ENCODE results near the gene EPOP.

The EPOP gene

GRCh38 chr17:38674749-38675615 is at the start of gene EPOP:
Gene EPOP, minus strand, starts transcription at chr17:38674957. Its CDS starts 462 bp downstream, at chr17:38674495.
- peak; percentile 85 for DNase-seq (ENCODE audit: low spot score)

- DNase-seq (ENCODE audit: low spot score) = no peak
Observed at GRCh38 chr17:38721802-38722201, 47.0 kb upstream of the EPOP start.

GRCh38 chr17:38720941-38721340 is 46.2 kb upstream of the EPOP start:
- DNase-seq (ENCODE audit: low spot score) = no peak

- no peak for DNase-seq (ENCODE audit: low spot score)
Observed at GRCh38 chr17:38719943-38720641, 45.3 kb upstream of the EPOP start.

GRCh38 chr17:38719289-38719942 is 44.7 kb upstream of the EPOP start:
- no peak for DNase-seq (ENCODE audit: low spot score)

GRCh38 chr17:38717139-38717745 is 42.5 kb upstream of the EPOP start:
- no peak for DNase-seq (ENCODE audit: low spot score)

GRCh38 chr17:38716368-38717005 is 41.7 kb upstream of the EPOP start:
- no peak for DNase-seq (ENCODE audit: low spot score)

GRCh38 chr17:38715216-38715943 is 40.6 kb upstream of the EPOP start:
- no peak for DNase-seq (ENCODE audit: low spot score)

GRCh38 chr17:38713456-38714075 is 38.8 kb upstream of the EPOP start:
- no peak for DNase-seq (ENCODE audit: low spot score)

- no peak for DNase-seq (ENCODE audit: low spot score)
Observed at GRCh38 chr17:38712593-38712992, 37.8 kb upstream of the EPOP start.

- no peak for DNase-seq (ENCODE audit: low spot score)
Observed at GRCh38 chr17:38711792-38712571, 37.2 kb upstream of the EPOP start.

- DNase-seq (ENCODE audit: low spot score) = no peak
Observed at GRCh38 chr17:38710985-38711384, 36.2 kb upstream of the EPOP start.

- DNase-seq (ENCODE audit: low spot score) = no peak
Observed at GRCh38 chr17:38710604-38710962, 35.8 kb upstream of the EPOP start.

GRCh38 chr17:38709864-38710603 is 35.3 kb upstream of the EPOP start:
- DNase-seq (ENCODE audit: low spot score) = no peak

- DNase-seq (ENCODE audit: low spot score) = no peak
Observed at GRCh38 chr17:38709104-38709820, 34.5 kb upstream of the EPOP start.

- DNase-seq (ENCODE audit: low spot score) = no peak
Observed at GRCh38 chr17:38707678-38708351, 33.1 kb upstream of the EPOP start.

GRCh38 chr17:38706505-38707216 is 31.9 kb upstream of the EPOP start:
- no peak for DNase-seq (ENCODE audit: low spot score)
